Central memory CD8-positive, alpha-beta T cell (primary cell): Measurements from ENCODE around the gene PET100.

Experiments
- ATAC-seq: fragments of 150-1000 bp; cut with Tn5 transposase; replicated peaks from 2 replicates; pipeline ENCODE4 v1.10.0; 2022; ENCODE audit warnings: mild to moderate bottlenecking, moderate FRiP score, moderate number of reproducible peaks; ENCODE audit not compliant: poor library complexity, severe bottlenecking; ENCODE audit errors: extremely low read depth
- DNase-seq, 2 donors: peaks; one replicate each; pipeline ENCODE4 v3.0.0; 2021; ENCODE audit warnings: low spot score in 2 of 2
- H3K27ac Mint-ChIP-seq: one replicate; pipeline ENCODE4 v1.8.0; 2022; ENCODE audit warnings: low read depth, mild to moderate bottlenecking, moderate library complexity, mixed read lengths
- H3K27me3 Mint-ChIP-seq: one replicate; pipeline ENCODE4 v1.8.0; 2022; ENCODE audit warnings: mixed read lengths
- H3K36me3 Mint-ChIP-seq: one replicate; pipeline ENCODE4 v1.8.0; 2022; ENCODE audit warnings: mild to moderate bottlenecking, moderate library complexity, mixed read lengths; ENCODE audit not compliant: insufficient read depth
- H3K4me1 Mint-ChIP-seq: one replicate; pipeline ENCODE4 v1.8.0; 2022; ENCODE audit warnings: mixed read lengths
- H3K4me3 Mint-ChIP-seq: one replicate; pipeline ENCODE4 v1.8.0; 2022; ENCODE audit warnings: mild to moderate bottlenecking, moderate library complexity, mixed read lengths
- H3K9me3 Mint-ChIP-seq: one replicate; pipeline ENCODE4 v1.8.0; 2022; ENCODE audit warnings: mixed read lengths

PET100 gene

GRCh38 chr19:7631577-7631976, 2.0 kb downstream of the PET100 start:
- H3K4me3 Mint-ChIP-seq, result no peak overlapping the region
- H3K4me1 Mint-ChIP-seq, result peaks cover 45% of the 10 kb centered on the region
- no peak overlapping the region for H3K27ac Mint-ChIP-seq
- ATAC-seq (no peak), DNase-seq (no peak)
- no peaks in the 10 kb centered on the region for H3K9me3 Mint-ChIP-seq
- peaks cover 33% of the 10 kb centered on the region for H3K36me3 Mint-ChIP-seq
- no peaks in the 10 kb centered on the region for H3K27me3 Mint-ChIP-seq

DNA sequence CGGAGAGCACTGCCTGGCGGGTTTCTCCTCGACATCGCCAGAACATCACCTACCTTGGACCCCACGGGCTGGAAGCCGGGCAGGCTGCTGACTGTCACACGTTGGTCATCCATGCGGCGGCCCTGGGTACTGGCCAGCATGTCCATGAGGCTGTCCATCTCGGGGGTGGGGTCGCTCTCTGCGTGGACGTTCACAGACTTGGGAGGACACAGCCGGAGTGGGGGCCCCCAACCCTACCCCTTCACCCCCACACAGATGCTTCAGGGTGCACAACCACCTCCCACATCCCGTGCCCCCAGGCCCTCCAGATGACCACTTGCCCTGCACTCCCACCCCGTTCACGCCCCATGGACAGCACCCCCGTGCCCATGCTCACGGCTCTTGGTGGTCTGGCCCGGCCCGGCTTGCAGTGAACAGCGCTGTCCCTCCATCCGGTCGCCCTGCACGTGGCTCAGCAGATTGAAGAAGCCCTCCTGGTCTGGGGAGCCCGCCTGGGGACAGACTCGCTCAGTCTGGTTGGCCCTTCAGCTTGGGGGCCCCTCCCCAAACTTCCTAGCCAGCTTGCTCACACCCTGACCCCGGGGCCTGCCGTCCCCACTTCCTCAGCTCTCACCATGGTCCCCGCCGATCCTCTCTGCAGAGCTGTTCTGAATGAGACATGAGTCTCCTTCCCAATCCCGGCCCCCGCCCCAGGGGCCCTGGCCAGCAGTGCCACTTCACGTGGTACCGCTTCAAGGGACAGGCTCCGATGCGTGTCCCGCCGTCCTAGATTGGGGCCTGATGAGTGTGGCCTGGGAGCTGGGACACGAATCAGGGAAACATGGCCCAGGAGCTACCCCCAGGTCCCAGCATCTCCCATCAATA, 3.0 kb downstream of the PET100 start:
- Mint-ChIP-seq H3K4me1 (peaks cover 41% of the 10 kb centered on the region), H3K4me3 (no peak overlapping the region), H3K9me3 (no peaks in the 10 kb centered on the region)

GRCh38 chr19:7633698-7634097, 4.1 kb downstream of the PET100 start, which contains the start of gene PCP2:
TSS of gene PCP2 (minus strand) at chr19:7633719. CDS start at chr19:7633457, 262 bp downstream.
- H3K9me3 Mint-ChIP-seq, result no peaks in the 10 kb centered on the region
- peak within 1 kb of the TSS; percentile 22 for H3K27ac Mint-ChIP-seq
- no peak within 1 kb of the TSS for H3K4me3 Mint-ChIP-seq
- DNase-seq (no peak), ATAC-seq (no peak)
- H3K4me1 Mint-ChIP-seq, result peaks cover 45% of the 10 kb centered on the region
- peaks cover 28% of the 10 kb centered on the region for H3K36me3 Mint-ChIP-seq
- no peaks in the 10 kb centered on the region for H3K27me3 Mint-ChIP-seq

More for the DNA sequence above, 3.0 kb downstream of the PET100 start:
- no peak for DNase-seq
- Mint-ChIP-seq H3K36me3 (peaks cover 28% of the 10 kb centered on the region), H3K27me3 (no peaks in the 10 kb centered on the region), H3K27ac (peak overlapping the region; percentile 22)
- ATAC-seq, result no peak

DNA sequence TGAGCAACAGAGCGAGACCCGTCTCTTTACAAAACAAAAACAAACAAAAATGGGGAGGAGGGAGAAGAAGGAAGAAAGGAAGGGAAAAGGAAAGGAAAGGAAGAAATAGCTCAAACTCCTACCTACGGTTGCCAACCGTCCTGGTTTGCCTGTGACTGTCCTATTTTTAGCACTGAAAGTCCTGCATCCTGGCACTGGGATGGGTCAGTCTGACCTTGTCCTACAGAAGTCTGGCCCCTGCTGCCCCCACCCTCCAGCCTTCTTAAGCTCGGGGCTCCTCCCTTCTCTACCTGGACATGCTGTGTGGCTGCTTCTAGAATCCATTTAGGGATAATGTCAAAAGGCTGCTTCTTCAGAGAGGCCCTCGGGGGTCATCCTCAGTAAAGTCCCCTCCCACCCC, 6.1 kb downstream of the PET100 start:
- ATAC-seq (no peak), DNase-seq (no peak)
- H3K36me3 Mint-ChIP-seq, result peaks cover 13% of the 10 kb centered on the region
- H3K4me1 Mint-ChIP-seq, result peaks cover 42% of the 10 kb centered on the region
- no peak overlapping the region for H3K27ac Mint-ChIP-seq
- no peaks in the 10 kb centered on the region for H3K9me3 Mint-ChIP-seq
- H3K4me3 Mint-ChIP-seq, result peak overlapping the region; percentile 85
- no peaks in the 10 kb centered on the region for H3K27me3 Mint-ChIP-seq

GRCh38 chr19:7636317-7636690, 6.7 kb downstream of the PET100 start:
- peak overlapping the region; percentile 85 for H3K4me3 Mint-ChIP-seq
- peaks cover 14% of the 10 kb centered on the region for H3K36me3 Mint-ChIP-seq
- no peaks in the 10 kb centered on the region for H3K27me3 Mint-ChIP-seq
- H3K9me3 Mint-ChIP-seq, result no peaks in the 10 kb centered on the region
- no peak for DNase-seq
- no peak for ATAC-seq
- H3K4me1 Mint-ChIP-seq, result peaks cover 39% of the 10 kb centered on the region
- peak overlapping the region; percentile 90 for H3K27ac Mint-ChIP-seq

DNA sequence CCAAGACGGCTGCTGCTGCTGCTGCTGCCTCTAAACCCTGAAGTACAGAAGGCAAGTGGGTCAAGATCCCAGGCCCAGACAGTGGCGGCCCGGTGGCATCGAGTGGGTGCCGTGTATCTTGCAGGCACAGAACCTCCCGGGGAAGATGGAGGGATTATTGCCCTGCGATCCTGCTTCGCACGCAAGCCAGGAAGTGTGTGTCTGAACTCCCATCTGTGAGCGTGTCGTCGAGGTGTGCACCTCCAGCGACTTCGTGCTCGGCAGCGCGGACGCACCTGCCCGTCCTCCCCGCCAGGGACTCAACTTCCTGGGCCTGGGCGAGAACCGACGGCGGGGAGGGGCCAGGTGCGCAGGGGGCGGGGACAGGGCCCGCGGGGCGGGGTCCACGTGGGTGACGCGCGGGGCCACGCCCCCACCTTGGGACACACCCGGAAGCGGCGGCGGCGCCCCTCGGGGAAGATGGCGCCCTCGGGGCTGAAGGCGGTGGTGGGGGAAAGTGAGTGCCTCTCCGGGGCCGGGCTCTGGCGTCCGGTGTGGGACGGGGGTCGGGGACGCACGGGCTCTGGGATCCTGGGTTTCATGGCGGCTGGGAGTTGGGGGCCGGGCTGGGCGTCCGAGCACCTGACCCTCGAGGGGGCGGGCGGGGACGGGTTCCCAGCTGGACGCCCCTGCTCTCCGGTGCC, 7.2 kb downstream of the PET100 start, which contains the start of gene STXBP2:
STXBP2 (plus strand) TSS at position 420 of the 683 bp plus-strand sequence; CDS start at position 460, 40 bp downstream.
- Mint-ChIP-seq H3K27me3 (no peaks in the 10 kb centered on the region), H3K4me1 (peaks cover 39% of the 10 kb centered on the region), H3K36me3 (peaks cover 13% of the 10 kb centered on the region), H3K9me3 (no peaks in the 10 kb centered on the region), H3K27ac (peak within 1 kb of the TSS; percentile 90), H3K4me3 (peak within 1 kb of the TSS; percentile 85)
- peak; percentile 84 to 89 for DNase-seq
- peak; percentile 91 for ATAC-seq

DNA sequence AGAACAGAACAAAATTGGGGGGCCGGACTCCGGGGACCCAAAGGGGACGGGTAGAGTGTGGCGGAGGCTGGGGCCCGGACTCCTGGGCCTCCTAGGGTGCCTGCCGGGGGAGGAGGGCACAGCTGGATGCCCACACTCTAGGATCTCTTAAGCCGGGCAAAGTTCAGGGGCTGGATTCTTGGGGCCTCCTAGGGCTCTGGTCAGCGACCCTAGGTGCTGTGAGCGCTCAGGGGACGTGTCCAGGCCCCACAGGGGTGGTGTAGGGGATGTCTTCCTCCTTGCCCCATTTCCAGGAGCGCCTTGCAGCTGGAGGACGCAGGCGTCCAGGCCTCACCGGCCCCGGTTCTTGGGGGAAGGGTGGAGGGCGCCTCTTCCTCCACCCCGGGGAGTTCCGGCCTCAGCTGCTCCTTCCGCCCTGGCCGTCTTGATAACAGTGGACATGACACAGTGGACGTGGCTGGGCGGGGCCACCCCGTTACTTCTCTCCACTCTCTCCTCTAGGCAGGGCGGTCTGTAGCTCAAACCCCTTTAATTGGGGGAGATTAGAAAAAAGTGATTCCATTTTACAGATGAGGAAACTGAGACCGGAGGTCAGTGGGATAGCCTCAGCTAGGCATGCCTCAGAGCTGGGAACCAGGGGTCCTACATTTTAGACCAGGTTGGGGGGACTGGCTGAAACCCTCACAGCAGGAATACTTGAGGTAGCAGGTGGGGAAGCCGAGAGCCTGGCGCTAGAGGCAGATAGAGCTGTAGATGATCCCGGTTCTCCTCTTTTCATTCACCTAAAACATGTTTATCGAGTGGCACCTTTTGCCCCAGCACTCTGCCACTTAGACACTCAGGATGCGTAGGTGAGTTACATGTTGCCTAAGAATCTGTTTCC, 8.0 kb downstream of the PET100 start:
- Mint-ChIP-seq H3K4me3 (peak overlapping the region; percentile 85), H3K27me3 (no peaks in the 10 kb centered on the region), H3K9me3 (no peaks in the 10 kb centered on the region), H3K36me3 (peaks cover 15% of the 10 kb centered on the region), H3K27ac (peak overlapping the region; percentile 90), H3K4me1 (peaks cover 39% of the 10 kb centered on the region)
- ATAC-seq, result peak; percentile 30
- no peak for DNase-seq

DNA sequence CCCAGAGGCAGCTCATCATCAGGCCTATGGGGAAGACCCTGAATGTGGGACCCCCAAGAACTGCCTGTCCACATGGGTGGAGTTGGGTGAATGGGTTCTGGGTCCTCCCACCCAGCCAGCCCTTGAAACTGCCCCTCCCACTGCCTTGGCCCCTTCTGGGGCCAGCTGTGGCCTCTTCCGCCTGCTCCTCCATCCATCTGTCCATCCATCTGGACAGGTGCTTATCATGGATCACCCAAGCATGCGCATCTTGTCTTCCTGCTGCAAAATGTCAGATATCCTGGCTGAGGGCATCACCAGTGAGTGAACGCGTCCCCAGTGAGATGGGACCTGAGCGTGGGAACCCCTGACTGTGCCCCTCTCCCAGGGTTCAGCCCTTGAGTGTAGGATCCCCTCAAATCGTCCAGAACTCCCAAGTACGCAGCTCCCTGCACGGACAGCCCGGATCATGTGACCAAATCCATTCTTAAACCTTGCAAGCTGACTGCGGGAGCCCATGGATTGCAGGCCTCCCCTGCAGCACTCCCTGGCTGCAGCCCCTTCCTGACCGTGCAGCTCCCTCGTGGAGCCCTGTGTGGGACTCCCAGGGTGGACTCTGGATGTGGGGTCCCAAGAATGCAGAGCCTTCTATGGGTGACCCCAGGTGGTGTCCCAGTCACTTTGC, 9.3 kb downstream of the PET100 start:
- Mint-ChIP-seq H3K4me1 (peaks cover 39% of the 10 kb centered on the region), H3K36me3 (peaks cover 13% of the 10 kb centered on the region), H3K9me3 (no peaks in the 10 kb centered on the region), H3K27me3 (no peaks in the 10 kb centered on the region), H3K27ac (no peak overlapping the region), H3K4me3 (peak overlapping the region; percentile 6)
- ATAC-seq, result no peak
- DNase-seq, result no peak

DNA sequence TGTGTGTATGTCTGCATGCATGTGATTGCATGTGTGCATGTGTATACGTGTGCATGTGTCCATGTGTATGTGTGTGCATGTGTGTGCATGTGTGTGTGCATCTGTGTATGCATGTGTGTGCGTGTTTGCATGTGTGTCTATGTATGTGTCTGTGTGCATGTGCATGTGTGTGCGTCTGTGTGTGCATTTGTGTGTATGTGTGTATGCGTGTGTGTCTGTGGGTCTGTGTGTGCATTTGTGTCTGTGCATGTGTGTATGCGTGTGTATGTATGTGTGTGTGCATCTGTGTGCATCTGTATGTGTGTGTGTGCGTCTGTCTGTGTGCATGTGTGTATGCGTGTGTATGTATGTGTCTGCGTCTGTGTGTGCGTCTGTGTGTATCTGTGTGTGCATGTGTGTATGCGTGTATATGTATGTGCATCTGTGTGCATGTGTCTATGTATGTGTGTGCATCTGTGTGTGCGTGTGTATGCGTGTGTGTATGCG, 10.3 kb downstream of the PET100 start:
- Mint-ChIP-seq H3K4me1 (peaks cover 29% of the 10 kb centered on the region), H3K27ac (no peak overlapping the region), H3K4me3 (peak overlapping the region; percentile 6), H3K9me3 (no peaks in the 10 kb centered on the region), H3K27me3 (no peaks in the 10 kb centered on the region), H3K36me3 (peaks cover 16% of the 10 kb centered on the region)
- DNase-seq (no peak), ATAC-seq (no peak)

- Mint-ChIP-seq H3K27ac (no peak overlapping the region), H3K36me3 (peaks cover 20% of the 10 kb centered on the region), H3K4me1 (peaks cover 28% of the 10 kb centered on the region), H3K4me3 (no peak overlapping the region), H3K9me3 (no peaks in the 10 kb centered on the region), H3K27me3 (no peaks in the 10 kb centered on the region)
- no peak for DNase-seq
- no peak for ATAC-seq
These were observed 11.2 kb downstream of the PET100 start for GRCh38 chr19:7640803-7641202.

GRCh38 chr19:7641290-7642276, 12.0 kb downstream of the PET100 start:
- H3K4me1 Mint-ChIP-seq, result peaks cover 28% of the 10 kb centered on the region

More at GRCh38 chr19:7641290-7642276, 12.0 kb downstream of the PET100 start:
- ATAC-seq, result no peak
- H3K27me3 Mint-ChIP-seq, result no peaks in the 10 kb centered on the region
- no peak for DNase-seq
- no peak overlapping the region for H3K27ac Mint-ChIP-seq
- H3K4me3 Mint-ChIP-seq, result no peak overlapping the region
- peaks cover 21% of the 10 kb centered on the region for H3K36me3 Mint-ChIP-seq
- no peaks in the 10 kb centered on the region for H3K9me3 Mint-ChIP-seq
